Astrocyte (in vitro differentiated cells and primary cell): ENCODE data around the gene KRTAP16-1. TPM values are rescaled to one million over a fixed set of nuclear protein-coding genes. Genes with fewer than 3 reads are reported as not detected.

ENCODE experiments used
- DNase-seq: peaks from one replicate; pipeline ENCODE4 v3.0.0-alpha.2; 2010; ENCODE audit warnings: low read depth
- FAIRE-seq: peaks from 2 replicates; lab custom pipeline; 2011; peaks lifted over from hg19 to GRCh38; lab: Jason Lieb, UNC
- H2AFZ ChIP-seq: 2 replicates; pipeline ENCODE4 v1.6.0; 2012; ENCODE audit warnings: low read depth, low read length, inconsistent platforms
- H3K27ac ChIP-seq: 2 replicates; pipeline ENCODE4 v1.5.1; 2011; ENCODE audit warnings: low read depth, low read length, inconsistent platforms
- H3K27me3 ChIP-seq: 2 replicates; pipeline ENCODE4 v1.6.0; 2011; ENCODE audit warnings: low read length, inconsistent platforms; ENCODE audit not compliant: insufficient read depth
- H3K36me3 ChIP-seq: 2 replicates; pipeline ENCODE4 v1.5.1; 2011; ENCODE audit warnings: low read length, inconsistent platforms; ENCODE audit not compliant: insufficient read depth
- H3K4me1 ChIP-seq: 2 replicates; pipeline ENCODE4 v1.5.1; 2011; ENCODE audit warnings: low read length, inconsistent platforms; ENCODE audit not compliant: insufficient read depth
- H3K4me2 ChIP-seq: 2 replicates; pipeline ENCODE4 v1.6.0; 2012; ENCODE audit warnings: low read length, inconsistent platforms
- H3K4me3 ChIP-seq: 2 replicates; pipeline ENCODE4 v1.5.1; 2011; ENCODE audit warnings: low read depth, mild to moderate bottlenecking, low read length, inconsistent platforms; ENCODE audit not compliant: insufficient read depth
- H3K79me2 ChIP-seq: 2 replicates; pipeline ENCODE4 v1.6.0; 2012; ENCODE audit warnings: mild to moderate bottlenecking, low read length, inconsistent platforms; ENCODE audit not compliant: insufficient read depth
- H3K9ac ChIP-seq: 2 replicates; pipeline ENCODE4 v1.6.0; 2012; ENCODE audit warnings: mild to moderate bottlenecking, low read length, inconsistent platforms
- H3K9me3 ChIP-seq: 2 replicates; pipeline ENCODE4 v1.5.1; 2012; ENCODE audit warnings: low read depth, mild to moderate bottlenecking, low read length, inconsistent platforms; ENCODE audit not compliant: insufficient read depth
- H4K20me1 ChIP-seq: 2 replicates; pipeline ENCODE4 v1.6.0; 2012; ENCODE audit warnings: low read length, inconsistent platforms; ENCODE audit not compliant: insufficient read depth
- H3K27ac Mint-ChIP-seq: one replicate; pipeline ENCODE4 v1.8.0; 2021; ENCODE audit warnings: mild to moderate bottlenecking, mixed read lengths; ENCODE audit not compliant: unreplicated experiment
- H3K27me3 Mint-ChIP-seq: one replicate; pipeline ENCODE4 v1.8.0; 2021; ENCODE audit warnings: low read depth, mixed read lengths; ENCODE audit not compliant: unreplicated experiment
- H3K36me3 Mint-ChIP-seq: one replicate; pipeline ENCODE4 v1.8.0; 2021; ENCODE audit warnings: low read depth, mixed read lengths; ENCODE audit not compliant: unreplicated experiment
- H3K4me1 Mint-ChIP-seq: one replicate; pipeline ENCODE4 v1.8.0; 2021; ENCODE audit warnings: low read depth, mixed read lengths; ENCODE audit not compliant: unreplicated experiment
- H3K4me3 Mint-ChIP-seq: one replicate; pipeline ENCODE4 v1.8.0; 2021; ENCODE audit warnings: mild to moderate bottlenecking, moderate library complexity, mixed read lengths; ENCODE audit not compliant: unreplicated experiment
- H3K9me3 Mint-ChIP-seq: one replicate; pipeline ENCODE4 v1.8.0; 2021; ENCODE audit warnings: mild to moderate bottlenecking, mixed read lengths; ENCODE audit not compliant: unreplicated experiment
- EZH2 ChIP-seq: IDR thresholded peaks from 2 replicates; pipeline ENCODE4 v1.6.1; 2012; ENCODE audit warnings: mild to moderate bottlenecking, low read length, inconsistent platforms; ENCODE audit not compliant: insufficient read depth
- total RNA-seq: library from RNA; stranded (reverse); gene quantifications from 2 replicates; pipeline ENCODE4 v1.2.1, GENCODE V29; 2021
- TF ChIP-seq, protein P1 (sequence below): IDR thresholded peaks from 2 replicates; pipeline ENCODE4 v1.5.1; 2011; ENCODE audit warnings: low read depth, mild to moderate bottlenecking, inconsistent platforms, low read length, moderate library complexity; ENCODE audit not compliant: insufficient read depth

KRTAP16-1 gene
- total RNA-seq, 1 donor from 2014 or later = not detected

DNA sequence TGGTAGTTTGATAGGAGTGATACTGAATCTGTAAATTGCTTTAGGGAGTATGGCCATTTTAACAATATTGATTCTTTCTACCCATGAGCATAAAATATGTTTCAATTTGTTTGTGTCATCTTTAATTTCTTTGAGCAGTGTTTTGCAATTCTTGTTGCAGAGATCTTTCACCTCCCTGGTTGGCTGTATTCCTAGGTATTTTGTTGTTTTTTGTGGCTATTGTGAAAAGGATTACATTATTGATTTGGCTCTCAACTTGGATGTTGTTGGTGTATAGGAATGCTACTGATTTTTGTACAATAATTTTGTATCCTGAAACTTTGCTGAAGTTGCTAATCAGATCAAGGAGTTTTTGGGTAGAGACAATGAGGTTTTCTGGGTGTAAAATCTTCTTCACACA lies 50.7 kb downstream of the KRTAP16-1 start:
- H3K36me3 ChIP-seq = no peaks in the 10 kb centered on the region
- no peak overlapping the region for H3K4me3 Mint-ChIP-seq
- H3K4me1 ChIP-seq = no peaks in the 10 kb centered on the region
- no peak for TF ChIP-seq EZH2
- TF ChIP-seq, protein P1, sequence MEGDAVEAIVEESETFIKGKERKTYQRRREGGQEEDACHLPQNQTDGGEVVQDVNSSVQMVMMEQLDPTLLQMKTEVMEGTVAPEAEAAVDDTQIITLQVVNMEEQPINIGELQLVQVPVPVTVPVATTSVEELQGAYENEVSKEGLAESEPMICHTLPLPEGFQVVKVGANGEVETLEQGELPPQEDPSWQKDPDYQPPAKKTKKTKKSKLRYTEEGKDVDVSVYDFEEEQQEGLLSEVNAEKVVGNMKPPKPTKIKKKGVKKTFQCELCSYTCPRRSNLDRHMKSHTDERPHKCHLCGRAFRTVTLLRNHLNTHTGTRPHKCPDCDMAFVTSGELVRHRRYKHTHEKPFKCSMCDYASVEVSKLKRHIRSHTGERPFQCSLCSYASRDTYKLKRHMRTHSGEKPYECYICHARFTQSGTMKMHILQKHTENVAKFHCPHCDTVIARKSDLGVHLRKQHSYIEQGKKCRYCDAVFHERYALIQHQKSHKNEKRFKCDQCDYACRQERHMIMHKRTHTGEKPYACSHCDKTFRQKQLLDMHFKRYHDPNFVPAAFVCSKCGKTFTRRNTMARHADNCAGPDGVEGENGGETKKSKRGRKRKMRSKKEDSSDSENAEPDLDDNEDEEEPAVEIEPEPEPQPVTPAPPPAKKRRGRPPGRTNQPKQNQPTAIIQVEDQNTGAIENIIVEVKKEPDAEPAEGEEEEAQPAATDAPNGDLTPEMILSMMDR = no peak
- H4K20me1 ChIP-seq = no peaks in the 10 kb centered on the region
- peaks cover 2% of the 10 kb centered on the region for H3K27me3 ChIP-seq
- FAIRE-seq = no peak
- no peak overlapping the region for H3K27ac ChIP-seq
- H3K79me2 ChIP-seq = no peaks in the 10 kb centered on the region
- H3K9me3 ChIP-seq = no peaks in the 10 kb centered on the region
- no peaks in the 10 kb centered on the region for H3K36me3 Mint-ChIP-seq
- H3K27me3 Mint-ChIP-seq = peaks cover 29% of the 10 kb centered on the region
- H3K9ac ChIP-seq = no peak overlapping the region
- H2AFZ ChIP-seq = no peak overlapping the region
- no peak overlapping the region for H3K4me2 ChIP-seq
- H3K27ac Mint-ChIP-seq = no peak overlapping the region
- H3K4me1 Mint-ChIP-seq = peaks cover 2% of the 10 kb centered on the region
- H3K9me3 Mint-ChIP-seq = no peaks in the 10 kb centered on the region
- H3K4me3 ChIP-seq = no peak overlapping the region
- DNase-seq = no peak

Other genes with a start within 250 kb of the KRTAP16-1 start
- 3.8 and 7.1 TPM in 2 replicates for gene KRTAP2-3, start 249.2 kb downstream of the KRTAP16-1 start, total RNA-seq
- not detected in 2 replicates for gene KRTAP2-4, start 243.4 kb downstream of the KRTAP16-1 start, total RNA-seq
- not detected in 2 replicates for gene KRTAP4-7, start 225.2 kb downstream of the KRTAP16-1 start, total RNA-seq
- not detected in 2 replicates for gene KRTAP4-8, start 211.2 kb downstream of the KRTAP16-1 start, total RNA-seq
- not detected in 2 replicates for gene KRTAP4-16, start 207.1 kb downstream of the KRTAP16-1 start, total RNA-seq
- gene KRTAP4-9, start 203.9 kb downstream of the KRTAP16-1 start, total RNA-seq = not detected in 2 replicates
- not detected in 2 replicates for gene KRTAP4-11, start 190.9 kb downstream of the KRTAP16-1 start, total RNA-seq
- not detected in 2 replicates for gene KRTAP4-12, start 185.1 kb downstream of the KRTAP16-1 start, total RNA-seq
- not detected in 2 replicates for gene KRTAP4-6, start 168.8 kb downstream of the KRTAP16-1 start, total RNA-seq
- not detected in 2 replicates for gene KRTAP4-5, start 159.5 kb downstream of the KRTAP16-1 start, total RNA-seq
- not detected in 2 replicates for gene KRTAP4-4, start 148.6 kb downstream of the KRTAP16-1 start, total RNA-seq
- not detected in 2 replicates for gene KRTAP4-3, start 141.1 kb downstream of the KRTAP16-1 start, total RNA-seq
- not detected in 2 replicates for gene KRTAP4-2, start 131.1 kb downstream of the KRTAP16-1 start, total RNA-seq
- not detected in 2 replicates for gene KRTAP4-1, start 124.4 kb downstream of the KRTAP16-1 start, total RNA-seq
- gene KRTAP9-1, start 119.4 kb downstream of the KRTAP16-1 start, total RNA-seq = not detected in 2 replicates
- not detected in 2 replicates for gene KRTAP9-2, start 82.7 kb downstream of the KRTAP16-1 start, total RNA-seq
- not detected in 2 replicates for gene KRTAP9-3, start 76.9 kb downstream of the KRTAP16-1 start, total RNA-seq
- not detected in 2 replicates for gene KRTAP9-8, start 71.3 kb downstream of the KRTAP16-1 start, total RNA-seq
- not detected in 2 replicates for gene KRTAP9-4, start 59.6 kb downstream of the KRTAP16-1 start, total RNA-seq
- not detected in 2 replicates for gene KRTAP9-9, start 53.9 kb downstream of the KRTAP16-1 start, total RNA-seq
- not detected in 2 replicates for gene KRTAP9-6, start 43.9 kb downstream of the KRTAP16-1 start, total RNA-seq
- gene KRTAP9-7, start 33.6 kb downstream of the KRTAP16-1 start, total RNA-seq = not detected in 2 replicates
- not detected in 2 replicates for gene KRTAP29-1, start 6.5 kb downstream of the KRTAP16-1 start, total RNA-seq
- not detected in 2 replicates for gene KRTAP17-1, start 6.4 kb upstream of the KRTAP16-1 start, total RNA-seq
- not detected in 2 replicates for gene KRT33A, start 41.5 kb upstream of the KRTAP16-1 start, total RNA-seq
- gene KRT33B, start 60.5 kb upstream of the KRTAP16-1 start, total RNA-seq = not detected in 2 replicates
- not detected in 2 replicates for gene KRT34, start 73.0 kb upstream of the KRTAP16-1 start, total RNA-seq
- gene KRT31, start 88.3 kb upstream of the KRTAP16-1 start, total RNA-seq = not detected in 2 replicates
- not detected in 2 replicates for gene KRT37, start 115.3 kb upstream of the KRTAP16-1 start, total RNA-seq
- gene KRT38, start 131.7 kb upstream of the KRTAP16-1 start, total RNA-seq = not detected in 2 replicates
- gene KRT32, start 158.1 kb upstream of the KRTAP16-1 start, total RNA-seq = not detected in 2 replicates
- not detected in 2 replicates for gene KRT35, start 171.8 kb upstream of the KRTAP16-1 start, total RNA-seq
- not detected in 2 replicates for gene KRT36, start 180.6 kb upstream of the KRTAP16-1 start, total RNA-seq
- gene KRT13, start 196.3 kb upstream of the KRTAP16-1 start, total RNA-seq = not detected in 2 replicates
- gene KRT15, start 209.6 kb upstream of the KRTAP16-1 start, total RNA-seq = 0.26 and 0.79 TPM in 2 replicates
- gene KRT19, start 219.0 kb upstream of the KRTAP16-1 start, total RNA-seq = 113 and 210 TPM in 2 replicates